Measurements from ENCODE around the gene DIABLO.
A peak's percentile ranks its signal among the peaks of the same experiment; 100 is the strongest.
"Not testable (repeated sequence)": the region's sequence is repeated elsewhere in the genome, so short reads cannot be mapped to it uniquely, and the experiment has no call there.

Gene DIABLO
- total RNA-seq = 13.0 to 22.9 reads per million in 2 donors

GRCh38 chr12:122225683-122226365 is at the start of gene DIABLO:
TSS of gene DIABLO (minus strand) at chr12:122226052. CDS start at chr12:122226014, 38 bp downstream.
- DNase-seq = peak; percentile 100

DNA sequence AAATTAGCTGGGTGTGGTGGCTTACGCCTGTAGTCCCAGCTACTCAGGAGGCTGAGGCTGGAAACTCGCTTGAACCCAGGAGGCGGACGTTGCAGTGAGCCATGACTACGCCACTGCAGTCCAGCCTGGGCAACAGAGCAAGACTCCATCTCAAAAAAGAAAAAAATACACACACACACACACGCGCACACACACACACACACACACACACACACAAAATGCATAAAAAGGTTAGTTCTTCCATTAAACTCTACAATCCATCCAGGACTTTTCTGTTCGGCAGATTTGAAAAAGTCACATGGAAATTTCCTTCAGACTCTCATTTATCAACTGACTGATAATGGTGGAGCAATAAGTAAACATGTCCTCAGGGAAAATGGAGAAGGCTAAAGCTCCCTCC is 49.6 kb upstream of the DIABLO start:
- DNase-seq = no peak

DNA sequence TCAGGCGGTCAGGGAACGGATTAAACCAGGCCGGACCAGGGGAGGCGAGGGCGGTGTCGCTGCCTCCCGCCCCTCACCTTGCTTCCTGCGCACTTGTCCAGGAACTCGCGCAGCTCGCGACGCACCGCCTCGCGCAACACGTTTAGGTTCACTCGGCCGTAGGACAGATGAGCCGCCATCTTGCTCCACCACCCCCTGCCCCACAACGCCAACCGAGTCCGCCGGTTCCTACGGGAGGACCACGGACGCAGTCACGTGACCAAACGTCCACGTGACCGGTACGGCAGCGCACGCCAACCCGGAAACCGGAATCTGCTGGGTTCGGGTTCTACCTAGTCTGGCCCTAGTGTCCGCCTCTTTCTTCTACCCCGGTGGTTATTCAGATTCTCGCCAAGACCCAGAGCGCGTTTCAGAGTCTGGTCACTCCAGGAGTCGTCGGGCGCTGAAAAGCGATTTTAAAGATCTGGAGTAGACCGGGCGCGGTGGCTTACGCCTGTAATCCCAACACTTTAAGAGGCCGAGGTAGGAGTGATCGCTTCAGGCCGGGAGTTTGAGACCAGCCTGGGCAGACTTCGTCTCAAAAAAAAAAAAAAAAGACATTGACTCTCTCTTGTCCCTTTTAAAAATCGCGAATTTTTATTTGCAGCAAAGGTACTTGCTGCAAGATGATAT is 40.5 kb upstream of the DIABLO start, which contains the start of gene VPS33A:
TSS of gene VPS33A (minus strand) at position 265 of the 672 bp plus-strand sequence. CDS start at position 179, 86 bp downstream.
- DNase-seq = peak; percentile 82

DNA sequence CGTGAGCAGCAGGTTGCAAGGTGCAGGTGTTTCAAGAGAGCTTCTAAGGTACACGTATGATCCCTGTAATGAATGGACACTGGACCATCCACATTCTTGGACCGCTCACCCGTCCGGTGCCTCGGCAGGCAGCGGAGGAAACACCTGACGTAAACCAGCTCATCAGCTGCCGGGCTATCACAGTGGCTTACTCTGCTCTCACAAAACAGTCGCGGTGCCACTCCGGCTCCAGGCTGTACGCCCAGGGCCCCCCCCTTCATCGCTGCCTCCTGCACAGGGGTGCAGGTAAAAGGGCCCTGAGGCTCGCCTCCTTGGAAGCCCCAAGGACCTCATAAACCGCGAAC is 40.0 kb upstream of the DIABLO start:
- DNase-seq = peak; percentile 39

GRCh38 chr12:122265476-122265875 is 39.6 kb upstream of the DIABLO start:
- DNase-seq = no peak

DNA sequence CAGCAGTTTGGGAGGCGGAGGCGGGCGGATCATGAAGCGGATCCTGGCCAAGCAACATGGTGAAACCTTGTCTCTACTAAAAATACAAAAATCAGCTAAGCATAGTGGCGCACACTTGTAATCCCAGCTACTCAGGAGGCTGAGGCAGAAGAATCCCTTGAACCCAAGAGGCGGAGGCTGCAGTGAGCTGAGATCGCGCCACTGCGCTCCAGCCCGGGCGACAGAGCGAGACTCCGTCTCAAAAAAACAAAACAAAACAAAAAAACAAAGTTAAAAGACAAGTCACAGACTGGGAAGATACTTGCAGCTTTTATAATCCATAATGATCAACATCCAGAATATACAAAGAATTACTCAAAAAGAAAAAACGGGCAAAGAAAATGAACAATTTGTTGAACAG is 34.9 kb upstream of the DIABLO start:
- not testable (repeated sequence) for DNase-seq

GRCh38 chr12:122258939-122259338 is 33.1 kb upstream of the DIABLO start:
- not testable (repeated sequence) for DNase-seq

GRCh38 chr12:122258462-122258861 is 32.6 kb upstream of the DIABLO start:
- DNase-seq = not testable (repeated sequence)

- DNase-seq = no peak
Measured at GRCh38 chr12:122250536-122250935, 24.7 kb upstream of the DIABLO start.

DNA sequence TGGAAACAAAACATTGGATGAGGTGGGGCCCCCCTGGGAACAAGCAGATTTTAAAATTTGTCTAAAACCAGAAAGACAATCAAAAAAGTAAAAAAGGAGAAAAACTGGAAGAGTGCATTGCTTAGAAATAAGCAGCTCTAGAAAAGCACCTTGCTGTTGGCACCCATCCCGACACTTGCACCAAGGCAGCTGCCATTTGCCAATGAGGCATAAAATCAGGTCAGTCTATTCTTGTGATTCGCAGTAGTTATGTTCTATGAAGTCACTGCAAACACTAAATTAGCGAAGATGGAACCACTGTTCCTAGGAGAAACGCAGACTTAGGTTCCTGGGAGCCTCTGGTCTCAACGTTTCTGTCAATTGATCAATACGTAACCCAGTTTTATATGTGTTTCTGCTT is 24.2 kb upstream of the DIABLO start:
- no peak for DNase-seq

DNA sequence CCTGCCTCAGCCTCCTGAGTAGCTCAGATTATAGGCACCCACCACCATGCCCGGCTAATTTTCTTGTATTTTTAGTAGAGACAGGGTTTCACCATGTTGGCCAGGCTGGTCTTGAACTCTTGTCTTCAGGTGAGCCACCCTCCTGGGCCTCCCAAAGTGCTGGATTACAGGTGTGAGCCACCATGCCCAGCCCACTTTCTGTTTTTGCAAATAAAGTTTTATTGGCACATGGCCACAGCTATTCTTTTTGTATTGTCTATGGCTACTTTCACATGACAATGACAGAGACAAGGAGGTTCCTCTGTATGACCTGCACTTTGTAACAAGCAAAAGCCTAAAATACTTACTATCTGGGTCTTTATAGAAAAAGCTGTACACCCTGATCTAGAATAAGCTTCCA is 19.7 kb upstream of the DIABLO start:
- DNase-seq = no peak

GRCh38 chr12:122244565-122245371 is 18.9 kb upstream of the DIABLO start:
- no peak for DNase-seq

- no peak for DNase-seq
Measured at GRCh38 chr12:122243965-122244364, 18.1 kb upstream of the DIABLO start.

GRCh38 chr12:122238861-122239260 is 13.0 kb upstream of the DIABLO start:
- DNase-seq = no peak

DNA sequence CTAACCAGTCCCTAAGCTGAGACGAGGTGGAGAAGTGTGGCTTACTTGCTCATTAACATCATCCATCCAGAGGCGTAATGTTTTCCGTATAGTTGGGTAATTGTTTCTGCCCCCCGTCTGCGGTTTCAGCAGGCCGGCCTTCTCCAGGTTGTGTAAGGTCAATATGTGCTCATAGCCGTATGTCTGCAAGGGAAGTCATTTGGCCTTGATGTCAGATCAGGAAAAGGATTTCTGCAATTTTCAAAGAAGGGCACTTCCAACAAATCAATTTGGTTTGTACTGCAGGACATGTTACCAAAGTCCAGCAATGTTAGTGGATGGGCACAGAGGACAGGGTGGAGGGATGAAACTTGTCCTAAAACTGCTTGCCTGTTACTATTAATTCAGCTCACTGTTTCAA is 9.9 kb upstream of the DIABLO start:
- DNase-seq = no peak

GRCh38 chr12:122232691-122233090 is 6.8 kb upstream of the DIABLO start:
- DNase-seq = no peak

DNA sequence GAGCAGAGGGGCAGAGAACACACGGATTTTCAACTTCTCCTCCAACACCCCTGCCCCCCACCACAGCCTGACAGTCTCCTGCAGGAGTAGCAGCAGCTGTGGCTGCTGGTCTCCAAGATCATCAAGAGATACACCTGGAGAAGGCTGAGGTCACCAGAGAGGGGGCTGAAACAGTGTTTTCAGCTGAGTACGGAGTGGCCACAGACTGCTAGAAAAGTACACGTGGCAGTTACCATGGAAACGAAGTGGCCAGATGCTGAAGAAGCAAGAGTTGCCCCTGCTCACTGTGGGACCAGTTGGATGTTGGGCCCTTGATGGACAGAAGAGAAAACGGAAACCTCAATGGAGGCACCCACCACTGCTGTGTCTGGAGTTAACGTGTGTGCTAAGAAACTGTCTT is 4.9 kb upstream of the DIABLO start:
- no peak for DNase-seq

DNA sequence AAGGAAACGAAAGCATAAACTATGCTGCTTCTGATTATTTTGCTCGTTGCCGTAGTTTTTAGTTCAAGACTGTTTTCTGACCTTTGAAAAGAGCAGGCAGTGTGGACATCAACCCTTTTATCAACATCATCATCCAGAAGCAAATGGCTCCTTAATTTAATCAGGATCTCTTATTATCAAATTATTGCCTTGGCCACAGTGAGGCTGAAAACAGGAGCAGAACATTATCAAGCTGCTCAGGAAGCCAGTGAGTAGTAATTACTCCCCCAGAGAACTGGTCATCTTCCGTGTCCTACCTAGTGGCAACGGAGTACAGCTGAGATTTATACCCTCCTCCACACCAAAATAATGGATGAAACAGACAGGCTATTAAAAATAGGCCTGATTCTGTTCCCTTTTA is 2.2 kb upstream of the DIABLO start:
- DNase-seq = no peak

DNA sequence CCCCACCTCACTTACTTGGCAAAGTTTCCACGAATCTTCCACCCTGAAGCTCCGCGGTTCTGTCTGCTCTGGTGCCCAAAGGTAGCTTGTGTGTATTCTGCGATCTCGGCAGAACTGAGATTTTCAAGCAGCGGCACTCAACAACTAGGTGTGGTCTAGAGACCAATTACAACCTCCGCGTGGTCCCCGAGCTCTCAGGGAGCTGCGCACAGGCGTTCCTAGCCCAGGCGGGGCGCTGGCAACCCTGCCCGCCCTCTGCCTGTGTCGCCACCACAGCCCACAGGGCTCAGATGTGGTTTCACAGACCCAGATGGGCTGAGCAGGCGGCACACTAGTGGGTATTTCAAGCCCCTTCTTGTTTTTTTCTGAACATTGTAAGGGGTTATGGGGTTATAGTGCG is 1.5 kb upstream of the DIABLO start:
- peak; percentile 69 for DNase-seq

DNA sequence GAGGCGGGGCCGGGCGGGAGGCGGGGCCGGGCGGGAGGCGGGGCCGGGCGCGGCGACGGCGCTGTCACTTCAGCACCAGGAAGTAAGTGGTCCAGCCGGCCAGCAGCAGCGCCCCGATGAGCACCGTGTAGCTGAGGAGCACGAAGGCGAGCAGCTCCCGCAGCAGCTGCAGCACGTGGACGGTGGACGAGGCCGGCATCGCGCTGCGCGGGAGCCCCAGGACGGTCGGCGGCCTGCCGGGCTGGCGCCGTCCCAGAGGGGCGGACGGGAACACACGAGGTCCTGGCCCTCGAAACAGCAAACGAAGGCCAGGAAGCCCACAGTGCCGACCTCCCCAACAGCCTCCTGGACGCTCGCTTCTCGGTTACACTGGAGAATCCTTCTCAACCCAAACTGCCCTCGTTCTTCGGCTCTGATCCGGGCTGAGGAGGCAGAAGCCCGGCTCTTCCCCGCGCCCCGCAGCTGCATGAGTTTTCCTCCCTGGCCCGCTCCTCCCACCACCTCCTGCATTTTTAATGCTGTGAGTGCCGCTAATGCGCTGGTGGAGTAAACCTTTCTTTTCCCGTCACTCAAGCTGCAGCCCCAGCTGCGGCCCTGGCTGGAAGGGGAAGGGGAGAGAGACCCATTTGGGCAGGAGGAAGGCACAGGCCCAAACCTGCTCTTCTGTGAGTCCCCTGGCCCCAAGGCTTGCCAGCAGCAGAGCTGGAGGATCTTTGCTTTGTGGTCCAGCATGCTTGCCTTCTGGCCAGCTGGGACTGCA is 694 bp upstream of the DIABLO start:
- no peak for DNase-seq

GRCh38 chr12:122216445-122216844 is 9.4 kb downstream of the DIABLO start:
- DNase-seq = no peak

GRCh38 chr12:122215771-122216170 is 10.1 kb downstream of the DIABLO start:
- DNase-seq = no peak
